HG02981 (cell line): ENCODE data around the gene GNA15.

Experiments used
- ATAC-seq: cut with Tn5 transposase; IDR thresholded peaks from one replicate; pipeline ENCODE4 v1.9.1; 2021; ENCODE audit warnings: mild to moderate bottlenecking, moderate library complexity; ENCODE audit not compliant: unreplicated experiment

The GNA15 gene

GRCh38 chr19:3120611-3121276 lies 15.1 kb upstream of the GNA15 start:
- no peak for ATAC-seq

DNA sequence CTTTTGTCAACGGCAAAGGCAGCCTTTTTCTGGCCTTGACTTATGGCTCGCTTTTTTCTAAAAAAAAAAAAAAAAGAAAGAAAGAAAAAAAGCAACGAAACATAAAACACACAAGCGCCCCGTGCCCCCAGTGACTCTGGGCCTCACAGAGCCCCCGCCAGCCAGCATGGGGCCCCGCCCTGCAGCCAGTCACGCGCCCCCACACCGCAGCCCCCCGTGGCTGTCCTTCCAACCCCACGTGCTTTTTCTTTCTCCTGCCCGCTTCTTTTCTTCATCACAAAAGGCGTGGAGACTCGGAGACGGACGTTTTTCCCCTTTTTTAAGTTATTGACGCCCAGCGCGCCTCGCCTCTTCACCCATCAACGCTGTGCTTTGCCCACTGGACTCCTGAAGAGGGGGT lies 14.4 kb upstream of the GNA15 start:
- no peak for ATAC-seq

DNA sequence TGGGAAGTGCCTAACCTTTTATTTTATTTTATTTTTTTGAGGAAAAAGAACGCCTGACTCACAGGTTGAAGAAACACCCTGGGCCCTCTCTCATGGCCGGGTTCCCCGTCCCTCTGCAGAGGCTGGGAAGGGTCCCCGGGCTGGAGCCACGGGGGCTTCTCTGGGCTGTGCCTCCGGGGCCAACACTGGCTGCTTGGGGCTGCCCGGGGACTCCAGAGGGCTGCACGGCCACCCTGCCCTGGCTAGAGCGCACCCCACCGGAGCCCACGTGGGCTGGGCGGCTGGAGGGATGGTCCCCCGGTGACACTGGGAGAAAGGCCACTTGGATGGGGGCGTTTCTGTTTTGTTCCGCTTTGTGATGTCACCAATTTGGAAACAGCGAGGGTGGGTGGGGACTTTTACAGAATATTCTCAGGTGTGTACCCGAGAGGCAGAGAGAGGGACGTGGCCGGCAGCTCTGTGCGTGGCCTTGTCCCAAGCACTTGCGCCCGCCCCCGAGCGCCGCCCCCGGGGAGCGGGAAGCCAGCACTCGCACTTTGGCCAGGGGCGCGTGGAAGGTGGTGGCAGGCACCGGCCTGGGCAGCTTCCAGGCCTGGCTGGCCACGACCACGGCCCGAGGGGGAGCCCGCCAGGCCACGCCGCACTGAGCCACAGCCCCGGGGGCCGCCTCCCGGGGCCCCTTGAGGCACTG lies 13.9 kb upstream of the GNA15 start:
- ATAC-seq, result no peak

DNA sequence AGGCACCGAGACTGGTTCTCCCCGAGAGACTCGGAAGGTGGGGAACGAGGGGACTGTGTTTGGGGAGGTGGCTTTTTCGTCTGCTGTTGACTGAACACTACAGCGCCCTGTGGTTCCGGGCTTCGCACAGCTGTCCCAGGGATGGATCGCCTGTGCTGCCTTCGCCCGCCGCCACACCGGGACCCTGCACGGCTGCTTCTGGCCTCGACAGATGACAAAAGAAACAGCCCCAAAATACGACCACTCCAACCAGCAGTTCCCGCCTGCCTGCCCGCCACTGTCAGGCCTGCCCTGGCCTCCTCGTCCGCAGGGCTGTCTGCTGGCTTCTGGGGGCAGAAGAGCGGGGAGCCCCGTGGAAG lies 13.3 kb upstream of the GNA15 start:
- ATAC-seq, result no peak

- ATAC-seq, result no peak
Measured at GRCh38 chr19:3123088-3123721, 12.6 kb upstream of the GNA15 start.

- ATAC-seq, result no peak
Measured at GRCh38 chr19:3123956-3124355, 11.9 kb upstream of the GNA15 start.

- ATAC-seq, result no peak
Measured at GRCh38 chr19:3124630-3125029, 11.2 kb upstream of the GNA15 start.

- no peak for ATAC-seq
Measured at GRCh38 chr19:3125900-3126524, 9.8 kb upstream of the GNA15 start.

DNA sequence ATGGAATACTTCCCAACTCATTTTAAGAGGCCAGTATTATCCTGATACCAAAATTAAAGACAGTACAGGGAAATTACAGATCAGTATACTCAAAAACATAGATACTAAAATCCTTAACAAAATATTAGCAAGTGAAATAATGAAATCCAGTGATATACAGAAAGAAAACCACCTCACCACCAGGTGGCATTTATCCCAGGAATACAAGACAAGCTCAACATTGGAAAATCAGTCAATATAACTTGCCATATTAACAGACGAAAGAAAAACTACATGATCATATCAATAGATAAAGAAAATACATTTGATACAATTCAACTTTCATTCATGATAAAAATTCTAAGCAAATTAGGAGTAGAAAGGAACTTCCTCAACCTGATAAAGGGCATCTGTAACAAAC lies 6.7 kb upstream of the GNA15 start:
- no peak for ATAC-seq

DNA sequence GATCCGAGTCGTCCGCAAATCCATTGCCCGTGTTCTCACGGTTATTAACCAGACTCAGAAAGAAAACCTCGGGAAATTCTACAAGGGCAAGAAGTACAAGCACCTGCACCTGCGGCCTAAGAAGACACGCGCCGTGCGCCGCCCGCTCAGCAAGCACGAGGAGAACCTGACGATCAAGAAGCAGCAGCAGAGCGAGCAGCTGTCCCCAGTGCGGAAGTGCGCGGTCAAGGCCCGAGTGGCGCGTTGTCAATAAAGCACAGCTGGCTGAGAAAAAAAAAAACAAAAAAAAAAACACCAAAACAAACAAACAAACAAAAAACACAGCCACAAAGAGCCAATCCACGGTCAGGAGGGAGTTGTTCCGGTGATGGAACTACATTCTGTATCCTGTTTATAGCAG lies 4.7 kb upstream of the GNA15 start:
- ATAC-seq, result no peak

GRCh38 chr19:3132971-3133792 lies 2.7 kb upstream of the GNA15 start:
- peak; percentile 60 for ATAC-seq

DNA sequence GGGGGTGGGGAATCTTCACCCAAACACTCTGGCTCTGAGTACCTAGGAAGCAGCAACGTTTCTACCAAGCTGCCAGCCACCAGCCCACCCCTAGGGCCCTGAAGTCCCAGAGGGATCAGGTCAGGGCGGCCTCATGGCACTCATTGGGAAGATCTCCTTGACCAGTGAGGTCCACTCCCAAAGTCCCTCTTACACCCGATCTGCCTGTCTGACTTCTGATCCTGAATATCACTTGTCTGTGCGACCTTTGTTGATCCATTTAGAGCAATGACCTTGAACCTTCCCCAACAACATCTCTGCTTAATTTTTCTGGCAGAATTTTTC lies 2.1 kb upstream of the GNA15 start:
- peak; percentile 9 for ATAC-seq

DNA sequence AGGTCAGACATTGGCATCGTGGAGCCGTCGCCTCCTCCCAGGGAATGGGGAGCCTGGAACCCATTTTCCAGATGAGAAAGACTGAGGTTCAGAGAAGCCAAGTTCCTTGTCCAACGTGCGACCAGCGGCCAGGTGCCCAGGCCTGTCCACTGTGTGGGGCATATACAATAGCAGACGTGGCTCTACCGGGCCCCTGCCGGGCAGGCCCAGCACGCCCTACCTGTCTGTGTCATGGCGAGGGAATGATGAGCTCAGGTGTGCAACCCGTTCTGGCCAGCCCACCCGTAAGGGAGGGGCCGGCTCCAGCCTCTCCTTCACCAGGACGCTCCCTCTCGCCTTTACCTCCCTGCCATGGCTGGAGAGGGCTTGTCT lies 837 bp downstream of the GNA15 start:
- ATAC-seq, result no peak

- ATAC-seq, result no peak
Measured at GRCh38 chr19:3137119-3137518, 1.3 kb downstream of the GNA15 start.

GRCh38 chr19:3138268-3138667 lies 2.4 kb downstream of the GNA15 start:
- no peak for ATAC-seq

- no peak for ATAC-seq
Measured at GRCh38 chr19:3140667-3141038, 4.8 kb downstream of the GNA15 start.

DNA sequence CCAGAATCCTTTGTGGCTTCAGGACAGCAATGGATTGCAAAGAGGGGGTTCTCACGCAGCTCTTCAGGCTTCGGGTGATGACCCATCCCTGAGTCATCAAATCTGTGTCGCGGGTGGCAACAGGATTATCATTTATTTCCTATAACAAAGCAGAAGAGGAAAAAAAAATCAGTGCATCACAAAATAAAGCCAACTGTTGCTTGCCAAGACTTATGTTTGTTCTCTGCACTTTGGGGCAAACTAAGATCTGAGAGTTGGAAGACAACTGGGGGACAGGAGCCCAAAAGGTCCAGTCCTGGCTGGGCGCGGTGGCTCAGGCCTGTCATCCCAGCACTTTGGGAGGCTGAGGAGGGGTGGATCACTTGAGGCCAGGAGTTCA lies 6.4 kb downstream of the GNA15 start:
- ATAC-seq, result no peak

DNA sequence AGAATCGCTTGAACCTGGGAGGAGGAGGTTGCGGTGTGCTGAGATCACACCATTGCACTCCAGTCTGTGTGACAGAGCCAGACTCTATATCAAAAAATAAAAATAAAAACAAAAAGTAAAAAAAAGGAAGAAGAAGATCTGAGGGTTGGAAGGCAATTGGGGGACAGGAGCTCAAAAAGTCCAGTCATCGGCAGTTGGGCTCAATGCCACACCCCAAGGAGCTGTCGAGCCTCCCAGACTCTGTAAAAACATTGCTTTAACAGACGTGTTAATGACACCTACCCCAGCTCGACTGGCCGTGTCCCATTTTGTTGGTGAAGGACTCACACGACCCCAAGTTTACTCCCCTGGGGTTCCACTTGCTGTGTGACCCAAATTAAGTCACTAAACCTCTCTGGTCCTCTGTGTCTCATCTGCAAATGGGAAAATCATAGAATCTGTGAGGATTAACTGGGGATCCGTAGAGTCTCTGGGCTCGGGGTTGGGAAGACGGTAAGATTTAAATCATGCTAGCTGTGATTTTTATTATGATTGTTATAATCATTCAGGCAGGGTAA lies 7.0 kb downstream of the GNA15 start:
- no peak for ATAC-seq

DNA sequence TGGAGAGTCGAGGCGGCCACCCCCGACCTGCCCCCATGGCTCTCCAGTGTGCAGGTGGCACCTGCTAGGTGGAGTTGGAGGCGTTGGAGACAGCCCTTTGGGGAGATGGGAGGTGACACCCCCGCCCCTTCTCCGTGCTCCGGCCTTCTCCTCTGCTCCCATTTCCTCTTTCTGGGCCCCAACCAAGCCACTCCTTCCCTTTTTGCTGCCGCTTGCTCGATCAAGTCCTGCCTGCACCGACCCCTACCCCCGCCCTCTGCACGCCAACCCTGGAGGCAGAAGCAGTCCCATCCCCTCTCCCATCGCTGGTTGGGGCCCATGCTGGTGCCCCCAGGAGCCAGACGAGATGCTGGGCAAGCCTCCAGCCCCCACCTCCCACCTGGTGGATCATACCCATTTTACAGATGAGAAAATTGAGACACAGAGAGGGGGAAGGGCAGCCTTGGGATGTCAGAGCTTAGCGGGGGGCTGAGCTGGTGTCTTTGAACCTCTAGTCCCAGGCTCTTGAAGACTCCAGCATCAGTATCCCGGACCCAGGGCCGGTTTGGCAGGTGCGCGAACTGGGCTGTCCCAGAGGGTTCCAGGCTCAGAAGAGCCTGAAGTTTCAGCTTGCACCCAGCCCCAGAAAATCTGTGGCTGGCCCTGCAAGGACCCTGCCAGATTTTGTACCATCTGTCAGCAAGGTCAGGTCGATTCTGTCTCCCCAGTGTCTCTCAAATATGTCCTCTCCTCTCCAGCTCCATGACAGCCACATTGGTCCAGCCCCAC lies 10.3 kb downstream of the GNA15 start:
- ATAC-seq, result no peak

- ATAC-seq, result no peak
Measured at GRCh38 chr19:3146677-3147100, 10.9 kb downstream of the GNA15 start.
